ENCODE data around the gene ZNF365.
"Not testable (repeated sequence)": the region's sequence is repeated elsewhere in the genome, so short reads cannot be mapped to it uniquely, and the experiment has no call there.

ZNF365 gene

GRCh38 chr10:62354916-62355315 is 19.3 kb upstream of the ZNF365 start:
- no peak overlapping the region for H3K4me3 ChIP-seq (ENCODE audit: low read length)
- peak; percentile 76 for DNase-seq (ENCODE audit: low read depth)
- TF ChIP-seq, protein P1, sequence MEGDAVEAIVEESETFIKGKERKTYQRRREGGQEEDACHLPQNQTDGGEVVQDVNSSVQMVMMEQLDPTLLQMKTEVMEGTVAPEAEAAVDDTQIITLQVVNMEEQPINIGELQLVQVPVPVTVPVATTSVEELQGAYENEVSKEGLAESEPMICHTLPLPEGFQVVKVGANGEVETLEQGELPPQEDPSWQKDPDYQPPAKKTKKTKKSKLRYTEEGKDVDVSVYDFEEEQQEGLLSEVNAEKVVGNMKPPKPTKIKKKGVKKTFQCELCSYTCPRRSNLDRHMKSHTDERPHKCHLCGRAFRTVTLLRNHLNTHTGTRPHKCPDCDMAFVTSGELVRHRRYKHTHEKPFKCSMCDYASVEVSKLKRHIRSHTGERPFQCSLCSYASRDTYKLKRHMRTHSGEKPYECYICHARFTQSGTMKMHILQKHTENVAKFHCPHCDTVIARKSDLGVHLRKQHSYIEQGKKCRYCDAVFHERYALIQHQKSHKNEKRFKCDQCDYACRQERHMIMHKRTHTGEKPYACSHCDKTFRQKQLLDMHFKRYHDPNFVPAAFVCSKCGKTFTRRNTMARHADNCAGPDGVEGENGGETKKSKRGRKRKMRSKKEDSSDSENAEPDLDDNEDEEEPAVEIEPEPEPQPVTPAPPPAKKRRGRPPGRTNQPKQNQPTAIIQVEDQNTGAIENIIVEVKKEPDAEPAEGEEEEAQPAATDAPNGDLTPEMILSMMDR (conservative IDR thresholded peaks at IDR 0.05; ENCODE audit: low read length) = no peak

- TF ChIP-seq, protein P1 (conservative IDR thresholded peaks at IDR 0.05; ENCODE audit: low read length) = no peak
- no peak for DNase-seq (ENCODE audit: low read depth)
- H3K4me3 ChIP-seq (ENCODE audit: low read length) = no peak overlapping the region
Observed at GRCh38 chr10:62356447-62356846, 17.7 kb upstream of the ZNF365 start.

DNA sequence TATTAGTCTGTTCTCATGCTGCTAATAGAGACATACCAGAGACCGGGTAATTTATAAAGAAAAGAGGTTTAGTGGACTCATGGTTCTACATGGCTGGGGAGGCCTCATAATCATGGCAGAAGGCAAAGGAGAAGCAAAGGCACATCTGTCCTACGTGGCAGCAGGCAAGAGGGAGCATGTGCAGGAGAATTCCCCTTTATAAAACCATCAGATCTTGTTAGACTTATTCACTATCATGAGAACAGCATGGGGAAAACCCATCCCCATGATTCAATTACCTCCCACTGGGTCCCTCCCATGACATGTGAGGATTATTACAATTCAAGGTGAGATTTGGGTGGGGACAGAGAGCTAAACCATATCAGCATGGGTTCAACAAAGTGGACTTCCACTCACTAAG is 16.0 kb upstream of the ZNF365 start:
- not testable (repeated sequence) for DNase-seq (ENCODE audit: low read depth); H3K4me3 ChIP-seq (ENCODE audit: low read length)

DNA sequence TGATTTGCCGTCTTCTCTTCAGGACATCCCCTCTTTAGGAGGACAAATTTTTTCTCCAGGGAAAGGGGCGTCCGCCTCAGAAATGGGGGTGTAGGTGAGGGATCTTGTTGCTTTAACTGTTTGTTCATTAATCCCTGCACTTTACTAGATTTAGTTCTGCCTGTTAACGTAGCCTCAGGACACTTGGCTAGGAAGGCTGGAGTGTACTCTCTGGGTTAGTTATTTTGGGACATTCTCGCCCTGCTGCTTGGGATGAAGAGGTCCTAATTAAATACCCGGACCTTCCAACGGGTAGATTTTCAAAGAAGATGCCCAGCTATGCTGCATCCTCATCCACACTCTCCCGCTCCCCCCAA is 552 bp upstream of the ZNF365 start:
- TF ChIP-seq, protein P1 (conservative IDR thresholded peaks at IDR 0.05; ENCODE audit: low read length) = no peak
- peak overlapping the region; percentile 63 for H3K4me3 ChIP-seq (ENCODE audit: low read length)
- no peak for DNase-seq (ENCODE audit: low read depth)

DNA sequence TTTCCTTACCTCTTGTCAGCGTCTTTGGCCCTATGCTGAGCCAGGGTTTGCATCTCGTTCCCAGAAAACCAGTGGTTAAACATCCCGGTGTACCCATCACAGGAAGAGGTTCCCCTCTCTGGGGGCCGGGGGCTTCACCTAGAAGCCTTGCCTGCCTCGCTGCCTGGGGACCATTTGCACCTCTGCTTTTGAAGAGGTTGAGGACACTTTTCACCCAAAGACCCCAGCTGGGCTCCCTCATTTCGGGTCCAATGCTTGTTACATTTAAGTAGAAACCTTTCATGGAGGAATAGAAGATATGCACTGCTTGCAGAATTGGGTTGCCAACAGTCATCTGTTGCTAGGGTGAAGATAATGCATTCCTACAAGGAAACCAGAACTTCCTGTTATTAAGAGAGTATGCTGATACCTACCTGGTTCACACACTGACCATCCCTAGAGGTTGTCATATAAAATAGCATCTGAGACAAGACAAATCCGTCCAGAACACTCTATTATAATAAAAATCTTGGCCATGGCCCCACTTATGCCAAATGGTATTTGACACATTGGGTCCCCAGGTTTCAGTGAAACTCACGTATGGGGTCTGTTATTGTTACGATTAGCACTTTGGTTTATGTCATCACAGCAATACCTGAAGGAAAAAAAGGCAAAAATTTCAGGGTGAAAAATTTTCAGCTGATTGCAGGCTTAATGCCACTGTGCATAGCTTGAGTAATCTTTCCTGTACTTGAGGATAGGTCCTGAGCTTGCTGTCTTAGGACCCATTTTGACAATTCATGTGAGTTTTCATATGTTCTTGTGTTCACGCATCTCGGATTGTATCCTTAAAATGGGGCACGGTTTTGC is 917 bp downstream of the ZNF365 start:
- peak; percentile 12 for DNase-seq (ENCODE audit: low read depth)
- H3K4me3 ChIP-seq (ENCODE audit: low read length) = no peak overlapping the region; the same call in 1 of the 2 replicates
- TF ChIP-seq, protein P1 (conservative IDR thresholded peaks at IDR 0.05; ENCODE audit: low read length) = no peak

DNA sequence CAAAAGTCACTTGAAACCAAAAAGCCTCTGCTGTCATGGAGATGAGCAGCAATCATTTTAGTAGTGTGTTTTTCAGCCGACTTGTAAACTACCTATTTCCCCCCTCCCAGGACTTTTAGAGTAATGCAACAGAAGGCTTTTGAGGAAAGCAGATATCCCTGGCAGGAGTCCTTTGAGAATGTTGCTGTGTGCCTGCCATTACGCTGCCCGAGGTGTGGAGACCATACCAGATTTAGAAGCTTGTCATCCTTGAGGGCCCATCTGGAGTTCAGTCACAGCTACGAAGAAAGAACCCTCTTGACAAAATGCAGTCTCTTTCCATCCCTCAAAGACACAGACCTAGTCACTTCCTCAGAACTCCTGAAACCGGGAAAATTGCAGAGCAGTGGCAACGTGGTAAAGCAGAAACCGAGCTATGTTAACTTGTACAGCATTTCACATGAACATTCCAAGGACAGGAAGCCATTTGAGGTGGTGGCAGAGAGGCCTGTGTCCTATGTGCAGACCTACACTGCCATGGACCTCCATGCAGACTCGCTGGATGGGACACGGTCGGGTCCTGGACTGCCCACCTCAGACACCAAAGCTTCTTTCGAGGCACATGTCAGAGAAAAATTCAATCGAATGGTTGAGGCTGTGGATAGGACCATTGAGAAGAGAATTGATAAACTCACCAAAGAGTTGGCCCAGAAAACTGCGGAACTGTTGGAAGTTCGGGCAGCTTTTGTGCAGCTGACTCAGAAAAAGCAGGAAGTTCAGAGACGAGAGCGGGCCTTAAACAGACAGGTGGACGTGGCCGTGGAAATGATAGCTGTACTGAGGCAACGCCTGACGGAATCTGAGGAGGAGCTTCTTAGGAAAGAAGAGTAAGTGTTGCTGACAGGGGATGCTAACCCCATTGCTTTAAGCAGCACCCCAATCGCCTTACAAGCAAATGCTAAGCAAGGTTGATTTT is 2.2 kb downstream of the ZNF365 start:
- TF ChIP-seq, protein P1 (conservative IDR thresholded peaks at IDR 0.05; ENCODE audit: low read length) = no peak
- no peak overlapping the region for H3K4me3 ChIP-seq (ENCODE audit: low read length)
- DNase-seq (ENCODE audit: low read depth) = no peak

DNA sequence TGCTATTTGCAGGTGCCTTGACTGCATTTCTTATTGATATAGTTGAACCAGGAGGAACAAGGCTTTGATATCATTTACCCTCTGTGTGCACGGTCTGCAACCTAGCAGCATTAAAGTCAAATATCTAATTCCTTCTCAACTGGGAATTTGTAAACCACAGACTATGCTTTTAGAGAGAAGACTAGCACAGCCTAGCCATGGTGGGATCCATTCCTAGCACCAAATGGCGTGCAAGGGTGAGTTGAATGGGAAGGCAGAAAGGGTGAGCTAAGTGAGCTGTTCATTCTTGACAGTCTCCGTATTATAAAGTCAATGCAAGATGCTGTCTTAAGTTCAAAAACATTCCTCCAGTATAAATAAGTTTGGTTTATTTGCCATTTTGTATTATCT is 2.9 kb downstream of the ZNF365 start:
- TF ChIP-seq, protein P1 (conservative IDR thresholded peaks at IDR 0.05; ENCODE audit: low read length) = no peak
- DNase-seq (ENCODE audit: low read depth) = no peak
- no peak overlapping the region for H3K4me3 ChIP-seq (ENCODE audit: low read length)
